GM12891 (cell line): Measurements from ENCODE around the gene SEC11C.

Experiments
- POLR2A ChIP-seq: IDR thresholded peaks from 2 replicates; pipeline ENCODE4 v1.6.1; 2011; ENCODE audit warnings: low read depth, low read length, control low read depth
- POLR2AphosphoS5 ChIP-seq: IDR thresholded peaks from 2 replicates; pipeline ENCODE4 v1.6.1; 2011; ENCODE audit warnings: low read depth, low read length, control low read depth
- POU2F2 ChIP-seq: IDR thresholded peaks from 2 replicates; pipeline ENCODE4 v1.6.1; 2011; ENCODE audit warnings: low read depth, mild to moderate bottlenecking, control low read depth, low read length, moderate library complexity
- TAF1 ChIP-seq: IDR thresholded peaks from 2 replicates; pipeline ENCODE4 v1.6.1; 2011; ENCODE audit warnings: low read depth, low read length, control low read depth

DNA sequence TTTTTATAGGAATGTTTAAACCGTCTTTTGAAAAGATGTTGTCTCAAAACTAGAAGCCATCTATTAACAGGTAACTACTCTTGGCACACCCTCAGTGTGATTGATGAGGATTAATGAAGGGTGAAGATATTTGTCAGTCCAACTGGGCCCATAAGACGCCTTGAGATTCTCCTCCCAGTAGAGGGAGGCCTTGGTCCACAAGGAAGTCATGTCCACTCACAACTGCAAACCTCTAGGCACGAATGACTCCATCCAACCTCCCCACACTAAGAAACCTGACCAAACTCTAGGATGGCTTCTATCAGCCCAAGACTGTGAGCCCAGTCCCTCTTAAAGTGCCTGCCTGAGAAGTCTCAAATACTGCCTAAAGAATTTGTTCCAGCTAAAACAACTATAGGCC lies 61.1 kb downstream of the SEC11C start:
- TF ChIP-seq POLR2A (no peak), TAF1 (no peak), POLR2AphosphoS5 (no peak), POU2F2 (no peak)
